ENCODE results near the gene CDH12.

- TF ChIP-seq POLR2A (IDR thresholded peaks at IDR 0.05), result no peak
- TF ChIP-seq, protein P1, sequence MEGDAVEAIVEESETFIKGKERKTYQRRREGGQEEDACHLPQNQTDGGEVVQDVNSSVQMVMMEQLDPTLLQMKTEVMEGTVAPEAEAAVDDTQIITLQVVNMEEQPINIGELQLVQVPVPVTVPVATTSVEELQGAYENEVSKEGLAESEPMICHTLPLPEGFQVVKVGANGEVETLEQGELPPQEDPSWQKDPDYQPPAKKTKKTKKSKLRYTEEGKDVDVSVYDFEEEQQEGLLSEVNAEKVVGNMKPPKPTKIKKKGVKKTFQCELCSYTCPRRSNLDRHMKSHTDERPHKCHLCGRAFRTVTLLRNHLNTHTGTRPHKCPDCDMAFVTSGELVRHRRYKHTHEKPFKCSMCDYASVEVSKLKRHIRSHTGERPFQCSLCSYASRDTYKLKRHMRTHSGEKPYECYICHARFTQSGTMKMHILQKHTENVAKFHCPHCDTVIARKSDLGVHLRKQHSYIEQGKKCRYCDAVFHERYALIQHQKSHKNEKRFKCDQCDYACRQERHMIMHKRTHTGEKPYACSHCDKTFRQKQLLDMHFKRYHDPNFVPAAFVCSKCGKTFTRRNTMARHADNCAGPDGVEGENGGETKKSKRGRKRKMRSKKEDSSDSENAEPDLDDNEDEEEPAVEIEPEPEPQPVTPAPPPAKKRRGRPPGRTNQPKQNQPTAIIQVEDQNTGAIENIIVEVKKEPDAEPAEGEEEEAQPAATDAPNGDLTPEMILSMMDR (IDR thresholded peaks at IDR 0.05 in 4 of 5, conservative IDR thresholded peaks at IDR 0.05 in 1 of 5), result no peak
Observed at GRCh38 chr5:22496666-22497065, 356.5 kb downstream of the CDH12 start.

Measured in gastrocnemius medialis (tissue), 4 donors.